Hematopoietic multipotent progenitor cell treated with erythropoietin and hydrocortisone succinate and interleukin-3 and kit ligand, for 8 days (in vitro differentiated cells): ENCODE data around the gene PHKA2.

Experiments
- DNase-seq: peaks from one replicate; pipeline ENCODE4 v3.0.0-alpha.2; 2015

PHKA2 gene

DNA sequence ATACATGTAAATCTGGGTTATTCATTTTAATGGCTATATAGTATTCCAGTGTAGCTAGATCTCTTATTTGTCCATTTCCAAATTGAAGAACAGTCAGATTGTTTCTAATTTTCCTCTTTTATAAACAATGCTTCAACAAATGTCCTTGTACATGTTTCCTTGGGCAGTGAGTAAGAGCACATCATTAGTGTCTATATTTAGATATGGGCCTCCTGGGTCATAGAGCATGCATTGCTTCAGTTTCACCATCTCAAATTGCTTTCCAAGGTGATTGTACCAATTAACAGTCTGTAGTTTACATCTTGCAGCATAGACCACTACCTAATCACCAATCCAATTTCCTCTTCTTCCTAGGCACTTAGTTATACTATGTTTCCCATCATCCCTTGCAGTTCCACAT is 13.4 kb downstream of the PHKA2 start:
- no peak for DNase-seq

DNA sequence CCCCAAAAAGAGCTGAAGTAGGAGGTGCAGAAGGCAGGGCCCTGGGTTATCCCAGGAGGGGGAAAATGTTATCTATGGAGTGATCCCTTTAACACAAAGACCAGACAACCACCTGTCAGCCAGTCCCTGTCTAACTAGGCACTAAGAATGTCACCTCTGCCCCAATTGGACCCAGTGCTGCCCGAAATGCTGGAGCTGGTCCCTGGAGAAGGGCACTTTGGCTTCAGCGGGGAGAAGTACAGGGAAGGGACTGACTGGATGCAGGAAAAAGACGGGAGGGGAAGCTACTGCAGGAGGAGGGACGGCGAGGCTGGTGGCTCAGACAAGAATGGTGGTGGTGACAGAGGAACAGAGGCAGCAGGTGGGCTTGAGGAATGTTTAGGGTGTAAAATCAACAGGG is 17.3 kb downstream of the PHKA2 start:
- no peak for DNase-seq

DNA sequence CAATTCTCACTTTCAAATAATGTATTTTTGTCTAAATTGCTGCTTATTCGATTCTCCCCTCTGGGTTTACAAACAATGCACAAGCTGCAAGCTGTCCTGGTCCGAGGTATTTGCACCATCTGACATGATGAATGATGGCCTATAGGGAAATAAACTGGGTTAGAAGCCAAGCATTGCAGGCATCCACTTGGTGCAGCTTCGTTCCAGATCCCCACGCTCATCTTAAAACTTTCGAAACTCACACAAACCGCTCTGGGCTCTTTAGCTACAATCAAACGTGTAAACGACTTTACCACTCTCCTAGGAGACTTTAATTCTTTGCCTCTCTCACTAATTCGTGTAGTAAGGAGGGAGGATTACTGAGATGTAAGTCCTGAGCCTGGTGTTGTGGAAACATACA is 19.0 kb downstream of the PHKA2 start:
- DNase-seq, result no peak

DNA sequence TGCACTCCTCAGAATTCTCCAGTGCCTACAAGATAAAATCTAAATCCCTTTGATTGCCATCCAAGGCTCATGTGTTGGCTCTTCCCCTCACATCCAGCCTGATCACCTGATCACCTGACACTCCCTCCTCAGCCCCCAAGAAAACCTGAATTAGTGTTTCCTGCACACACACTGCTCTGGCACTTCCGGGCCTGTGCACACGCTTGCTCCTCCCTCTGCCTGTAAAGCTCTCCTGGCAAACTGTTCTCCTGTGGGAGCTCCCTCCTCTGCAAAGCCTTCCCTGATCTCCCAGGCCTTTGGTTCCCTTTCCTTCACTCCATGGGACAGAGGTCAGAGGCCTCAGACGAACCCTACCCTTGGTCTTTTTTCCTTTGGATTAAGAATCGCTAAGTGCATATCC is 19.9 kb downstream of the PHKA2 start:
- no peak for DNase-seq

DNA sequence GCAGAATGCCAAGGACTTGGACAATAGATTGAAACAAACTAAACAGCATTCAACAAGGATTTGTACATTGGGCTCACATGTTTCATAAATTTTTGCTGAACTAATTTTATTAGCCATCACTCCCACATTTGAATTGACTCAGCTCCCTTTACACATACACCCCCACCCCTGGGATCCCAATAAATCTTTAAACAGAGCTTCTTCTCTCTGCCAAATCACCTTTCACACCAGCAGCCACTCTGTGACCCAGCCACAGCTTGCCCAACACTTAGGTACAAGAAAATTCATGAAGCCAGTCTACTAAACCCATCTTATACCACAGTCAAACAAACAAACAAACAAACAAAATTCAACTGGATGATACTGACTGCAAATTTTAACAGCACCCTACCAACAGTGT is 21.6 kb downstream of the PHKA2 start:
- DNase-seq, result no peak

DNA sequence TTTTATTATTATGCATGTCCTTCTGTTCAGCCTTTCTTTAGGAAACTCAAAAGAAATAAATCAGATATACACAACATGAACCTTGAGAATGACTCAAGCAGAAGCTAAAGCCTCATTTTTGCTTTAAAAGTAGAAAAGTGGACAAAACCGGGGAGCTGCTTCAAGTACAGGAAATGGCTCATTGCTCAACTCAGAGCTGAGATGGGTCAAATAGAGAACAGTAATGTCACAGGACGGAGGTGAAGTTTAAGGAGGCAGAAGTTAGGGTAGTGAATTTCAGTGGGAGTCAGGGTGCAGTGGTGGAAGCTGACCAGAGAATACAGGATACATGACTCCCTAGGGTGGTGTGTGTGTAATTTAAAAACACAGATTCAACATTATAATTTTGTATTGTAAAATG is 22.2 kb downstream of the PHKA2 start:
- DNase-seq, result no peak

DNA sequence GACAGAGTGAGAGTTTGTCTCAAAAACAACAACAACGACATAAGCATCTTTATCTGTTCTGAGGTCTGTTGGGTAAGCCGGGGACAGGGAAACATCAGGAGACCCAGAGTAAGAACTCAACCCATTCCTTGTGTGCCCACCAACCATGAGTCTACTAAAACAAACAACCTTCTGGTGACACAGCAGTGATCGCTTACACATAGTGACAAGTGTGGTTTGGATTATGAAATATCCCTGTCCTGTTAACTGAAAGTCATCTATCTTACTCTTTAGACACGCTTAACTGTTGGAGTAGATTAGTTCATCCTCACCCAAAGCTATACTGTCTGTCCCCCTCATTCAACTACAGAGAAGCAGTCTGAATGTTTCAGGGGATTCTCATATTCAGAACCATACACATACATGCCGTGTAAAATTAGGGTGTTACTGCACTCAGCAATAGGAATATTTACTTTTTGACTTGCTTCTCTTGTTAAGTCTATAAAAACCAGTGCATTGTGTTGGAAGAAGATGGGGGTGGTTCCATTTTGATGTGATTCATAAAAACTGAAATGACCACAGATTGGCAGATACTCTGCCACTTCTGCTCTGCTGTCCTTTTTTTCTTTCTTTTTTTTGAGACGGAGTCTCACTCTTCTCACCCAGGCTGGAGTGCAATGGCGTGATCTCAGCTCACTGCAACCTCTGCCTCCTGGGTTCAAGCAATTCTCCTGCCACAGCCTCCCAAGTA is 27.4 kb downstream of the PHKA2 start:
- no peak for DNase-seq

DNA sequence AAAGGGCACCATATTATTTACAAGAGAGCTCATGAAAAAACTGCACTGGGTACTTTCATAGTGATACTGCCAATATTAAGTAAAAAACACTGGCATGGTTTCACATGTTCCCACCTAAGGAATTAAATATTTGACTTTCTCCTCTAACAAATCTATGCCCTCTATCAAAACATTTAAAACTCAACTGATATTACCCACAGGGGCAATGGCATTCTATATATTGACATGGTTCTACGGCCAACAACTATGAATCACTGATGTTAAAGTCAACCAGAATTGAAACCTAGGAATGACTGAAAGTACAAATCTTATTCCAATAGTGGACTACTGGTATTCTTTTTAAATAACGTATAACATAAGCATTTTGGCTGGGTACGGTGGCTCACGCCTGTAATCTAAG is 28.2 kb downstream of the PHKA2 start:
- DNase-seq, result no peak

DNA sequence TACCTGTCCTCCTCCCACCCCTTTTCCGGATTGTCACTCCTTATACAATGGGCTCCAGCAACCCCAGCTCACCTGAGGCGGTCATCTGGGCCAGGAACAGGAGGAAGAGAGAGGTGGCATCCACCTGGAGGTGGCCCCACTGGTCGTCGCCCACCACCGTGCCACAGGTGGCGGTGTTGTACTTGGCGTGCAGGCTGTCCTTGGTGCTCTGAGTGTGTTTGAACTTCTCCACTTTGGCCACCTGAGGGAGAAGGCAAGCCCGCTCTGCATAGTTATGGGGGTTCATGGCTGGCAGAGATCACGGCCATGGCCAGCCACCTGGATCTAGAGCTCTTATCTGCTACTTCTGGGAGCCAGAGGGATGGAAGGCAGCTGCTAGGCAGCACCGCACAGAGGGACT is 32.9 kb downstream of the PHKA2 start:
- DNase-seq, result peak; percentile 9

DNA sequence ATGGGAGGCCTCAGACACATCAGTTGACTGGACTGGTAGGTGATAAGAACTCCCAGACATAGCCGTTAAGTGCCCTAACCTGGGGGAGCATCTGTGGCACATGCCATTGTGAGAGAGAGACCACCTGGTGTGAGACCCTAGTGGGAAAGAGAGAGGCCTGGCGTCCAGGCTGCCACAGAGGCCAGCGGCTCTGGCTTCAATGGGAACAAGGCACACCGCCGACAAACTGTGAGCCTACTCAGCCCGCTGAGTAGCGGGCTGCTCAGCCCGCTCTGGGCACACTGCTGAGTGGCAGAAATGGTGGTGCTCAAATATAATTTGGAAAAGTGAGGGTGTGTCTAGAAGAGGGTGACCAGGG is 34.0 kb downstream of the PHKA2 start:
- DNase-seq, result no peak

DNA sequence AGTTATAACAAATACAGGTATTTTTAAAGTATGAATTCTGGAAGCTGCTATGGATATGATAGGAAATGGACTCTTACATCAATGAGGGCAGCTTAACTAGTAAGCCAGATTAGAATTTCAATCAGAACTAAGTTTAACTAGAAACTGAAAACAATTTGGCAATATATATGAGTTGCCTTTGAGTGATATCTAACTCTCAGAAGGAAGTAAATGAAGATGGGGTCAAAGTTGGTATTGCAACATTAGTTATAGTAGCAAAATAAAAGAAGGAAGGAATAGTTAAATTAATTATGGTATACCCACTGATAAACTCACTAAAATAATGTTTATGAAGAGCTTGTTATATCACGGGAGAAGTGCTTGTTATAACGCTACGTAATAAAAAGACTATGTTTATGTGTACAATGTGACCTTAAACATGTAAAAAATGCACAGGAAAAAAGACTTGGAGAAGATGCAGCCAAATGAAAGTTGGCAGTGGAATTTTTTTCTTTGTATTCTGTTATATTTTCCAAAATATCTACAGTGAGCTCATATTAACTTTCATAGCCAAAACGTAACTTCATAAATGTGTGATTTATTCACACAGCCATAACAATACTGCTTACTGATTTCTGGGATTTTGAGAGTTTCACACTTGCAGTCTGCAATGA is 34.5 kb downstream of the PHKA2 start:
- DNase-seq, result no peak

DNA sequence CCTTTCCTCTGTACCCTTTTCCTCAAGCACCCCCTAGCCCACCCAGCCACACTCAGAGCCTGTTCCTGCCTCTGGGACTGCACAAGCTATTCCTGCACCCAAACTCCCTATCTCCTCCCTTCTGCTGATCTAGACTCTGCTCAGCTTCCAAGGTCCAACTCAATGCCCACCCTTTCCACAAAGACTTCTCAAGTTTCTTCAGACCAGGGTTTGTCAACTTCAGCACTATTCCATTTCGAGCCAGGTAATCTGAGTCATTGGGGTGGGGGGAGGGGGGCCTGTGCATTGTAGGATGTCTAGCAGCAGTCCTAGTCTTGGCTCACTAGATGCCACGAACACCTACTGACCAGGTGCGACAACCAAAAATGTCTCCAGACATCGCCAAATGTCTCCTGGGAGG is 37.3 kb downstream of the PHKA2 start:
- DNase-seq, result no peak

DNA sequence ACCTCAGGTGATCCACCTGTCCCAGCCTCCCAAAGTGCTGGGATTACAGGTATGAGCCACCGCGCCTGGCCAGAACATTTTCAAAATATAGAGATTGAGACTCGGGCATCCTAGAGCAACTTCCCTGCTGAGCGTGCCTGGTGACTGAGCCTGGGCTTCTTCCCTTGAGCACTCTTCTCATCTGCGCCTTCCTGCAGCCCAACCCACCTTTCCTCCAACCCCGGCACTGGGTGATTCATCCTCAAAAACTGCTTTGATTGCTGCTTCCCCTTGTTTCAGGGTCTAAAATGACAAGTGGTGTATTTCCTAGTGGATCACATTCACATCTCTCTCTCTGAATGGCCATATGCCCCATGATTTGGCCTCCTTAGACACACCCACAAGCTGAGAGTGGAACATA is 37.8 kb downstream of the PHKA2 start:
- no peak for DNase-seq

DNA sequence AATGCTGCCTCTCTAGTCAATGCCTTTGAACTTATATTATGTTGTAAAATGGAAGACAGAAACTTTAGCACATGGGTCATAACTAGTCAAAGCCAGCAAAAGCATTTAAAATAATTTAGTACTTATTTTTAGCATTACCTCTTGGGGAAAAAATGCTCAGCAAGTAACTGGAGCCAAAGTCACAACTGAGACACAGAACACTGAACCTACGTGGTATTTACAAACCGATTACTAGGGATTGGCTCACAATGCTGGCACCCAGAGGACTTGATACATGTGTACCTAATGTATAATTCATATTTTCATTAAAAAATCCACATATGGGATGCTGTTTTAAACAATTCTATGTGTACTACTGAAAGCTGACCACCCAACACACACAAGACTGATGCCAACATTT is 38.4 kb downstream of the PHKA2 start:
- no peak for DNase-seq

DNA sequence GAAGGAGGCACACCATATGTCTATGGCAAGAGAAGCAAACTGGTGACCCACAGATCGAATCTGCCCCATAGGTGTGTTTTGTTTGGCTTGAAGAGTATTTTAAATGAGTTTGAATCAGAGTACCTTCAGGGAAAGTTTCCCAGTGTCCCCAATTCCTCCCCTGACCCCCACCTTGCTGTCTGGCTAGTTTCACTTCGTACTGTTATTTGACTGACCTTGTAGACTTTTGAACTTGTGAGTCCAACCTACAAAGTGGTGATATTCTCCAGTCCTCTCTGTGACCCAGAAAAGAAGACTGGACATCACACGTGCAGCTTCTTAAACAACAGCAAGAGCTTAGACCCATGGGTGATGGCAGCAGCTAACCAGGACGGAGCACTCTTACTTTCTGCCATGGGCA is 39.4 kb downstream of the PHKA2 start:
- no peak for DNase-seq

DNA sequence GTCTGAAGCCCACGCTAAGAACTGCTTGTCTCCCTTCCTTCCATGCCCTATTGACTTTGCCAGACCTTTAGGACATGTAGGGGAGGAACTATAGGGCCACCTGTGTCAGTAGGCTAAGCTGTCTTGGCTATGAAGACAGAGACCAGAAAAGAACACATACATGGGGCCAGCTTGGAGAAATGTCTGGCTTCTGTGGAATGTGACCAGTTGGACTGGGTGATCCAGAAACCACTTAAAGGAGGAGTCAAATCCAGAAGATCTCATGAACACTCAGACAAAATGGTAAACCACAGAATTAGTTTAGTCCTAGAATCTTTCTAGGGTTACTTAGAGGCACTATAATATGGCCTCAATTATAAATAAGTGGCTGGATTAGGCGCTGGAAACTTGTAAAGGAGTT is 42.0 kb downstream of the PHKA2 start:
- DNase-seq, result no peak

DNA sequence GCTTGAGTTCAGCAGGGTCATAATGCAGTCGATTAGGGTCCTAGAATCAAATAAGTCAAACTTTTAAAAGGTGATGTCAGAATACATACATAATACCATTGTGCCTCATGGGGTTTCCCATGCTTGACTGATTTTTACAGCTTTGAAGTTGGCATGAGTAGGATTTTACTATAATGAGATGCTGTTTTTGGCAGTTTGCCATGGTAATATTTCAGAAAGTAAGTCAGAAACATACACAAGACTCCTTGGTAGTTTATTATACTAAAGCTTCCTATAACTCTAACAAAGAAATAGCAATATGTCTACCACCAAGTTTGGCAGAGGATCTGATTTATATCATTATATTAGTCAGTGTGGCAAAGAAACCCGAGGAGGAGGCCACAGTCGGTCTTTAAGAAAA is 45.2 kb downstream of the PHKA2 start:
- DNase-seq, result no peak

DNA sequence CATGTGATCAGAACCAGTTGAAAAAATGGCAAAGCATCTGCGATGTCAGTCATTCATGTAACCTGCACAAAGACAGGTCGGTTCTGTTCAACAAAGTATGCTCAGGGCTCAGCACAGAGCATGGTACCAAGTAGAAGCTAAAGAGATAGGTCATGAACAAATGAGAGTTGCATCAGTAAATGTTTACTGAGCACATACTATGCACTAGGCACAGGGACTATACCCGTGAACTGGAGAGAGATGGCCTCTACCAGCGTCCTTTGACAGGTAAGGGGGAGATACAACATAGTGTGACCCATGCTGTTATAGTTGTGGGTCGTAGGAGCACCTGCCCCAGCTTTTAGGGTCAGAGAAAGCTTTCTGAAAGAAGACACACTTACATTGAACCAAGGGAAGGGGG is 46.7 kb downstream of the PHKA2 start:
- no peak for DNase-seq

DNA sequence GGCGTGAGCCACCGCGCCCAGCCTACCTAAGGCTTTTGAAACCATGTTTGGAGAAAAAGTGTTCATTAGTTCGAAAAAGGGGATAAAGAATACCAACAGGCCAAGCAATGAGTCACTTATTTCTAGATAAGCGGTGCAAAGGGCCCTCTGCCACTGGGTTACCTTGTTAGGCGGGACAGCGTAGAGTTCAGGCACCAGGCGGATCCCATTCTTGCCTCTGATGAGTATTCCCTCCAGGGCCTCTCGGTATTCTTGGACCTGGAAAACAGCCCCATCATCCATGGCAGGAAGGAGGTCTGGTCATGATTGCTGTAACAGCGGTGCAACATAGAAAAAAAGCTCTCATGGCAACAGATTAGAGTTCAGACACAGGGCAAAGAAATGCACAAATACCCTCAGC is 48.0 kb downstream of the PHKA2 start:
- no peak for DNase-seq

DNA sequence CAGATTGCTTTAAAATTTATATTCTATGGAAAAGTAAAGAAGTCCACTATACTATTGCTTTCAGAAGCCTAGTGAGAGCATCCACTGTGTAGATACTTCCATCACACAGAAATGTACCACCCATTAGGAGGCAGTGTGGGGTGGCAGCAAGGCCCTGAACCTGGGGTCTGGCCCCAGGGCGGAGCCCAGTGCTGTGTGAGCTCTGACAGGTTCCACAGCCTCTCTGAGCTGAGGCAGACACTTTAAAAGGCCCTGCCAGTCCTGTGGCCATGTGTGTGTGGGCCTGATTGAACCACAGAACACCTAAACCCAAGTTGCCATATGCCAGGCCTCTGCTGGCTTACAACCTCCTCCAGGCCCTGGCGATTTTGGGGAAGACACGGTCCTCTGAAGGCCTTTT is 49.2 kb downstream of the PHKA2 start:
- no peak for DNase-seq

DNA sequence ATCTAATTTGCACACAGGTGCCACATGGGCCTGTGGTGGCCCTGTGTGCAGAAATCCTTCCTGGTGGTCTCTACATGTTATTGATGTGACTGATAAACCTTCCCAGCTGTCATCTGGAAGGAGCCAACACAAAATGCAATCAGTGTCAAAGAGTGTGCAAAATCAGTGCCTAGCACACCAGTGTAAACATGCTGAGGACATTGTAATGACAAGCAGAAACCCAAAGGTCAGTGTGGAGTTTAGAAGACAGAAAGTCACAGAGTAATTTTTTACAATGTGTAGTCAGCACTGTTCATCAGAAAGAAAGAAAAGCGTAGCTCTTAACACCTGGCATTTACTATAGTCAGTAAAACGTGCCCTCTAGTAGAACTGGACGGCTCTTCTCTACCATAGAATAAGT is 50.3 kb downstream of the PHKA2 start:
- DNase-seq, result no peak

DNA sequence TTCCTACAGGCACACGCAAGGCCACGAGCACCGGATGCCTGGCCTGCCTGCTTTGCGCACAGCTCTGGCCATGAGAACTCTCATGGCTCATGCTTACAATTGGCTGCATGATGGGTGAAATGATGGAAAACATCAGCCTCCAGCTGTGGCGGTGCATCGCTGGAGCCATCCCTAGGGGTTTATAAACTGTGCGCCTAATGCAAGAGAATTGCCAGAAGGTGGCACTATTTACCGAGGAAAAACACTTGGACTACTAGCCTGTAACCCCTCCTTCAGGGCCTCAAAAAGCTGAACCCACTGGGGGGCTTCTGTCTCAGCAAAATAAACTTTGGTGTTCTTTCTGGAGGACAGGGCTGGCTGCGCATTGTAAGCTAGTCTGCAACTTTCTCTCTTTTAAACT is 51.9 kb downstream of the PHKA2 start:
- peak; percentile 37 for DNase-seq

DNA sequence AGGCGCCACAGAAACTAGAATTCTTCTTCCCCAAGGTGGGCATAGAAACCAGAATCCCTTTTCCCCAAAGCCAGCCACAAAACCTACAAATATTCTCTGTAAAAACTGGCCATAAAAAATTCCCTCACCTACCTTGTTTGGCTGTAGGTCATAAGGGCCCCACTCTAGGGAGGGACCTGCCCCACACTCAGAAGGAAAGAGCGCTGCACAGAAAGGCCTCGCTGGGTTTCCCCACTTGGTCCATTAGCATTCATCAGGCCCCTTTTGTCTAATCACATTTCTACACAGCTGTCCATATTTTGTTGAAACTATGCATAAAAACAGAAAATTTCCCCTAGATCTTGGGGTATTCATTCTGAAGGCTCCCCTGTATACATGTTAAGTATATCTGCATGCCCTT is 54.1 kb downstream of the PHKA2 start:
- no peak for DNase-seq

DNA sequence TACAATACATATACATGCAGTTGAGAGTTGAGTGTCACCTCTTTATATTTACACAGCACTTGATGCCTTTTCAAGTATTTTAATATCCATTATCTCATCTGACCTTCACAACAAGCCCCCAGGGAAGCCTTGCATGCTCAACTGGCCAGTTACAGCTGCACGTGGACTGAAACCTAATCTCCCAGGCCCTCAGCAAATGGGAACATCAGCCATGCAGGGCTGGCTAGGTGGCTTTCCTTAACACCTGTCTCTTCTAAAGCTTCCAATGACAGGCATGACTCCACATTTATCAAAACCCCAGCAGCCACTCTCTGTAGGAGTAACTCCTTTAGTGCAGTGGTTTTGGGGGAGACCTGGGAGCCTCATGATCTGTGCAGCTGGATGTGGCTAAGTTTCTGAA is 56.4 kb downstream of the PHKA2 start:
- no peak for DNase-seq

DNA sequence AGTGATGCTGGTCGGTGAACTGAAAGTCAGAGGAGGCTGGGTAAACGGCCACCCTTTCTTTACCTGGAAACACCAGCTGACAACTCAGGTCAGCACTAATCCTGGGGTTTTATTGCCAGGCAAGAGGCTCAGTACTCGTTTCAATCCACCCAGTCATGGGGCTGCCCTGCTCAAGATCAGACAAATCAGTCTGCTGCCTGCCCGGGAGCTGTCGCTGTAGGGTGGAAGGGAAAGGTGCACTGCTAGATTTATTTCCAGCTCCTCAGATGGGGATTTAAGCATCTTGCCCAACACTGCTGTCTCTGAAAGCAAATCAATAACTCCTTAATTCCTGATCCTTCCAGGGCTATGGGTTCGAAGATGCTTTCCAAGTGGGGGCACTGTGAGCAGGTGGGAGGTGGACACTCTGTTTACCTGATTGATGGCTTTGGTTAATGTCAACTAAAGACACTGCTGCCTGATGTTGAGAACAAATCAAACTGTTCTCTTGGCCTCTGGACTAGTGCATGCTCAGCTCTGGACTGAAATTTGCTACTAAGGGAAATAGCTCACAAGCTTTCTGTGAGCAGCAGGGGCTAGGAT is 59.3 kb downstream of the PHKA2 start:
- DNase-seq, result no peak
